SH-SY5Y (cell line): Measurements from ENCODE around the gene ZNF287.

Experiments
- GATA2 ChIP-seq: IDR thresholded peaks from 2 replicates; pipeline ENCODE4 v1.6.1; 2011; ENCODE audit warnings: mild to moderate bottlenecking, low read depth, low read length
- GATA3 ChIP-seq: IDR thresholded peaks from 2 replicates; pipeline ENCODE4 v1.6.1; 2011; ENCODE audit warnings: low read depth, mild to moderate bottlenecking, low read length, moderate library complexity

- TF ChIP-seq GATA3 (no peak), GATA2 (no peak)
These were observed 39.1 kb downstream of the ZNF287 start for GRCh38 chr17:16529906-16530305.
